ENCODE results near the gene HNRNPUL2.

DNA sequence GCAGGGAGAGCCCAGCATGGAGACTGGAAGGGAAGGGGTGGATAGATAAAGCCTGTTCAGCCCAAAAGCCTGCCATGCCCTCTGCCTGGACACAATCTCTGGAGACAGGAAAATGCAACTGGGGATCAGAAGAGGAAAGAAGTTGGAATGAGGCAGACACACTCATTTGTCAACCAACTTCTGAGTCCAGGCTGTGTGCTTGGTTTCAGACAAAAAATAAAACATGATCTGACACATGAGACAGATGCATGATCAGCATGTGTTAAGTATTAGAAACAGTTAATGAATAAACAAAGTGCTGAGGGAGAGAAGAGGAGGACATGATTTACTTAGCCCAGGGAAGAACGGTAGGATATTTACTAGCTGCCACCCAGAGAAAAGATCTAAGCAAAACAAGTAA is 38.8 kb downstream of the HNRNPUL2 start:
- TF ChIP-seq CTCF (IDR thresholded peaks at IDR 0.05) (no peak), EZH2phosphoT487 (IDR thresholded peaks at IDR 0.05) (no peak), EZH2 (IDR thresholded peaks at IDR 0.05) (no peak)

All from neural progenitor cell (in vitro differentiated cells).